GM10847 (cell line): ENCODE data around the gene POTEB.
"Not testable (repeated sequence)": the region's sequence is repeated elsewhere in the genome, so short reads cannot be mapped to it uniquely, and the experiment has no call there.

ENCODE experiments used
- POLR2A ChIP-seq: IDR thresholded peaks from 2 replicates; pipeline ENCODE4 v1.6.1; 2011; ENCODE audit not compliant: insufficient read length; ENCODE audit errors: extremely low read depth

POTEB gene

DNA sequence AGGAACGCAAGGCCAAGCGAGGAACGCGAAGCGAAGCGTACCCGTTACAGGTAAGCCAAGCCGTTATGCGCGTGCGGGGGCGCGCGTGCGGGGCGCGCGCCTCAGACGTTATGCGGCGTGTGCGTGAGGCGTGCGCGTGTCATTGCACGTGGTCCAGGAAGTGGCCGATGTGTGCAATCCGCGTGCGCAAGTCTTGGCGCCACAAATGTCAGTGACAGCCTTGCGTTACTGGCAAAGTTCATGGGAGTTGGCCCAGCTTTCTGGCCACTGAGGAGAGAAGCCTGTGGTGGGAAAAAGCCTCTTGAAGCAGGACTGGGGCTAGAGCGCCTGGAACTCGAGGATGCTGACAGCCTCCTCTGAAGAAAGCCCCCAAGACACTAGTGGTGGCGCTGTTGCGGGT, at the start of gene POTEB:
POTEB (minus strand) TSS at position 101 of the 400 bp plus-strand sequence. CDS start 489 bp downstream, outside the sequence.
- not testable (repeated sequence) for TF ChIP-seq POLR2A
